ENCODE measurements around the gene TECTA.

TECTA gene

DNA sequence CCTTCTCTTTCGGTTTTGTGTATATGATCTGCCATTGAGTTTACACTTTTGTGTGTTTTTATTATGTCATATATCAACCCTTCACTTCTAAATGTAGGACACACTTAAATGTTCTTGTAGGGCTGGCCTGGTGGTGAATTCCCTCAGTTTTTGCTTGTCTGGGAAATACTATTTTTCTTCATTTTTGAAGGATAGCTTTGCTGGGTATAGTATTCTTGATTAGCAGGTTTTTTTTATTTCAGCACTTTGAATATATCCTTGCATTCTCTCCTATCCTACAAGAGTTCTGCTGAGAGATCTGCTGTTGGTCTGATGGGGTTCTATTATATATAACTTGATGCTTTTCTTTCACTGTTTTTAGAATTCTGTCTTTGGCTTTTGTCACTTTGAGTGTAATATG, 79.1 kb downstream of the TECTA start:
- DNase-seq = no peak

DNA sequence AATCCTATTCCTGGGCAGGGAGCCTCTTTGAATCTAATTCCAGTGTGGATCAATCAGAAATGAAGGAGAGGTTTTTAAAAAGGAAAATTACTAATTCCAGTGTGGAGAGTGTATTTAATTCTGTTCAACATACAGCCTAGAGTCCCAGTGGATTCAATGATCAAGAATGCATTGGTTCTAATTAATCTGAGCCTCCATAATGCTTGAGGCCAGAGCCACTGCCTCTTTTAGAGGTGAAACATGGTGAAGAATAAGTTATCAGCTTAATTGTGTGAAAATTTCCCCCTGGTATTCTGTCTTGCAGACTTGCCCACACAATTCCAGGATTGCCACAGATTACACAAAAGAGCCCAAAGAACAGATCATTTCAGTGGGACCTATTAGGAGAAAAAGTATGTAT, 87.7 kb downstream of the TECTA start:
- DNase-seq = no peak

- DNase-seq = no peak
Observed at GRCh38 chr11:121191818-121192217, 90.8 kb downstream of the TECTA start.

GRCh38 chr11:121194731-121195596, 93.9 kb downstream of the TECTA start:
- DNase-seq = peak in 3 of 4 experiments; percentile 8 to 31 (median 16)

DNA sequence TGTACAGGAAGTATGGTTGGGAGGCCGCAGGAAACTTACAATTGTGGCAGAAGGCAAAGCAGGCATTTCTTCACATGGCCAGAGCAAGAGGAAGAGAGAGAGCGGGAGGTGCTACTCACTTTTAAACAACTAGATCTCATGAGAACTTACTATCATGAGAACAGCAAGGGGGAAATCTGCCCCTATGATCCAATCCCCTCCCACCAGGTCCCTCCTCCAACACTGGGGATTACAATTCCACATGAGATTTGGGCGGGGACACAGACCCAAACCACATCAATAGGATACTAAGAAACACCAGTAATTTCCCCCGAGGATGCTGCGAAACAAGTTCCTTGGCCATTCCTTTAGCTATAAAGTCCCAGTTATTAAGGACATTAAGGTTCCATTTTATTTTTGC, 97.4 kb downstream of the TECTA start:
- DNase-seq = no peak

GRCh38 chr11:121199516-121199915, 98.5 kb downstream of the TECTA start:
- no peak for DNase-seq

- DNase-seq = no peak
Observed at GRCh38 chr11:121206810-121207209, 105.8 kb downstream of the TECTA start.

GRCh38 chr11:121207485-121208115, 106.6 kb downstream of the TECTA start:
- no peak for DNase-seq

- DNase-seq = no peak
Observed at GRCh38 chr11:121210445-121211080, 109.5 kb downstream of the TECTA start.

DNA sequence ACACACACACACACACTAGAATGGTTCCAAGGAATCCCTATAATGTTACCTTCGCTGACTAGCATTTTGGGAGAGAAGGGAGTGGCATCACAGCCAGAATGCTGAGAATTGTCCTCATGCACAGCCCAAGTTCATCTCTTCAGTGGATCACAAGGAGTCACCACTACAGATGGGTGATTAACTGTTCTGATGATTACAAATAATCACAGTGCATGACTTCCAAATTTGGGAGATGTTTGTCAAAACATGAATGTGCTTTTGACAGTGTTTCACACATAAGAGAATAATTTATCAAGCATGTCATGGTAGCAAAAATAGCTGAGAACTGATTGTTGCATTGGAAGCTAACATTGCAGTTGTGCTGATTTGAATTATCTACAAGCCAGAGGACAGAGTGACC, 110.6 kb downstream of the TECTA start:
- no peak for DNase-seq

DNA sequence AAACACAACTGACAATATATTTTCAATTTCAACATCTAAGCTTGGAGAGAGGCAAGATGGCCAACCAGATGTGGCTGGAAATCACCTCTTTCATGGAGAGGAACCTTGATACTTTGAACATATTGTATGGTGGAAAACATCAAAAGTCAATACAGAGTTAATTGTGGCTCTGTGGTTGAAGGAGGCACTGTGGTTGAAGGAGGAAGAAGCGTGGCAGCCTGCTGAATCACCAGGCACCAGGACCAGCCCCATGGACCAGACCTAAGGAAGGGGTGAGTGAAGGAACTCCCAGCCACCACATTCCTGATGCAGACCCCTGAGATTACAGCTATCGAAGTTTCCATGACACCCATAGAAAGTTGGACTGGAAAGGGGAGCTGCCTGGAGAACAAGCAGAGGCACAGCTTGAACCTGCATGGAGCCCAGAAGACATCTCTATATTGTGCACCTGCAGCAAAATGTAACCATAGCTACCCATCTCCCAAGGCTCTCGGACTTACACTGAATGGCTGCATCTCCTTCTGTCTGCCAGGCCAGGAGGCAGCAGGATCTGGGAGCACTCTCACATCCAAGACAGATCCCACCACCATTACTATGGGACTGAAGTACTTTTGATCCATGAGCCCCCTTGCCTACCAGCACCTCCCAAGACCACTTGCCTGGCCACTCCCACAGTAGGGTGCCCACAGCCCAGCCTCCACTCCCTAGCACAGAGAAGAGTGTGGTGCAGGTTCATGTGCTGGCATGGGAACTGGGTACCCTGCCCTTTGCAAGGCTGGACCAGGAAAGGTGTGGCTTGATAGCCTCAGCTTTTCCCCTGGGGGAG, 111.7 kb downstream of the TECTA start:
- no peak for DNase-seq

DNA sequence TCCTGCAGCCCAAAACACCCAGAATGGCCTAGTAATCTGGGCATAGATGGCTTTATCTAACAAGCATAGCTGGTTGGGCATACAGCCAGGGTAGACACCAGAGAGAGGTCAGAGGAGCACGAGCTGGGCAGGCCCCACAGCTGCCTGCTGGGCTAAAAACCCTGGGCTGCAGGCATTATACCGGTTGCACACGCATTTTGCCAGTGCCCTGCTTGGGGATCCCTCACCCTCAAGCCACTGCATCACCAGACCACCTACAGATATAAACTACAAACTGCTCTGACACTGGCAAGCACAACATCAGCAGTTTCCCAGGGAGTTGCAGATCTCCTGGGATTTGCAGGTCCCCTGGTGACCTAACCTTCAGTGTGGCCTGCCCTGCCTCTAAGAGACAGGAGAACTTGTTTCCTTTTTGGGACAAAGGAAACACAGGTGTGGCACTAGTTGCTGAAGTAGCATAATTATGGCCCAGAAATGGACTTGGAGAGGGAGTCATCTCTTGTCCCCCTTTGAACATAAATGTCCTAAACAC, 112.4 kb downstream of the TECTA start:
- DNase-seq = no peak

DNA sequence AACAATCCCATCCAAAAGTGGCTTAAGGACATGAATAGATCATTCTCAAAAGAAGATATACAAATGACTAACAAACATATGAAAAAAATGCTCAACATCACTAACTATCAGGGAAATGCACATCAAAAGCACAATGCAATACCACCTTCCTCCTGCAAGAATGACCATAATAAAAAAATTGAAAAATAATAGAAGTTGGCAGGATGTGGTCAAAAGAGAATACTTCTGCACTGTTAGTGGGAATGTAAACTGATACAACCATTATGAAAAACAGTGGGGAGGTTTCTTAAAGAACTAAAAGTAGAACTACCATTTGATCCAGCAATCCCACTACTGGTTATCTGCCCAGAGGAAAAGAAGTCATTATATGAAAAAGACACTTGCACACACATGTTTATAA, 113.8 kb downstream of the TECTA start:
- DNase-seq = no peak

- no peak for DNase-seq
Observed at GRCh38 chr11:121221496-121222200, 120.6 kb downstream of the TECTA start.

DNA sequence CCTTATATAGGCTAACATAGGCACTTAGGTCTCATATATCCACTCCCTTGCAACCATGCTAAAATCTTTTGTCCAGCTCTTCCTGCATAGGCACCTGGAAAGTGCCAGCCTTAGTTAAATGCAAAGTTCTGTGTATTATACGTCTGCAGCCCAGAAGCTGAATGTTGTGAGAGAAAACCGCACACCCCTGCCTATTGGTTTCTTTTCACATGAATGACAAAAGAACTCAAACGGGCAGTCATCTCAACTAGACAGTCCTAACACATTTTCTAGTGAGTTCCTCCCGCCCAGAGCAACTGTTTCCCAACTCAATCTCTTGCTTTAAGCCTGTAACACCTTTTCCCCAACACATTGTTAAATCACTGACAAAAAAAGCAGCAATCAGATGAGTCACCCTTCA, 122.1 kb downstream of the TECTA start:
- no peak for DNase-seq

DNA sequence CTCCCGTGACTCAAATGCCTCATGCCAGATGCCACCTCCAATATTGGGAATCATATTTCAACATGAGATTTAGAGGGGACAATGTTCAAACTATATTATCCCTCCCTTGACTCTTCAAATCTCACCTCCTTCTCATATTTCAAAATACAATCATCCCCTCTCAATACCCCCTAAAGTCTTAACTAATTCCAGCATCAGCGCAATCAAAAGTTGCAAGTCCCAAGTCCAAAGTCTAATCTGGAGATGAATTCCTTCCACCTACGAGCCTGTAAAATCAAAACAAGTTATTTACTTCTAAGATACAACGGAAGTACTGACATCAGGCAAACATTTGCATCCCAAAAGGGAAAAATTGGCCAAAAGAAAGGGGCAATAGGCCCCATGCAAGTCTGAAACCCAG, 124.3 kb downstream of the TECTA start:
- no peak for DNase-seq

GRCh38 chr11:121226415-121227263, 125.6 kb downstream of the TECTA start:
- DNase-seq = no peak

- no peak for DNase-seq
Observed at GRCh38 chr11:121228851-121229250, 127.8 kb downstream of the TECTA start.

DNA sequence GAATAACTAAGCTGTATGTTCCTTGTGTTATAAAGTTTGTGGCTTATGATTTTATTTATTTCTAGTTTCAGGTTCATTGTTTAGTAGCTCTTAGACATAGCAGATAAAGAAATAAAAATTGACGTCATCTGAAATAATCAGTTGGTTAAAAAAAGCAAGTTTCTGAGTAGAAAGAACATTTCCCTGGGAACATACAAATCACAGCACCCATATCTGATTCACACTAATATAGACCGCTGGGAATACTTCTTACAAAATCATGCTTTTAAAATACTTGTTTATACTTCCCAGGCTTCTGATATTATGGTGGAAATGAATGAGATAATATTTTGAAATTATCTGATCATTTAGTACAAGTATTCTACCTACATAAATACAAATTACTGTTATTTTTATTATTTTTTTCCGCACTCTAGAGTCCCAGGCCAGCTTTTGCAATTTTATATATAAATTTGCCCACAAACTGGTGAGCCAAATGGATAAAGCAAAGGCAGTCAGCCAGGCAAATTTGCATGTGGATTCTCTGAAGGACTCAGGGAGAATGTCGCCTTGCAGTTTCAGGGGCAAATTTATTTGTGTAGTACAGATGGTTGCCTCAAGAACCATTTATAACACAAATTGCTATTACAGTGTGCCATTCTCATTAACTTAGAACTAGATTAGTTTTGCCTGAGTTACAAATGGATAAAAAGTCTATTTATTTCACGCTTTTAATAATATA, 128.6 kb downstream of the TECTA start:
- no peak for DNase-seq

DNA sequence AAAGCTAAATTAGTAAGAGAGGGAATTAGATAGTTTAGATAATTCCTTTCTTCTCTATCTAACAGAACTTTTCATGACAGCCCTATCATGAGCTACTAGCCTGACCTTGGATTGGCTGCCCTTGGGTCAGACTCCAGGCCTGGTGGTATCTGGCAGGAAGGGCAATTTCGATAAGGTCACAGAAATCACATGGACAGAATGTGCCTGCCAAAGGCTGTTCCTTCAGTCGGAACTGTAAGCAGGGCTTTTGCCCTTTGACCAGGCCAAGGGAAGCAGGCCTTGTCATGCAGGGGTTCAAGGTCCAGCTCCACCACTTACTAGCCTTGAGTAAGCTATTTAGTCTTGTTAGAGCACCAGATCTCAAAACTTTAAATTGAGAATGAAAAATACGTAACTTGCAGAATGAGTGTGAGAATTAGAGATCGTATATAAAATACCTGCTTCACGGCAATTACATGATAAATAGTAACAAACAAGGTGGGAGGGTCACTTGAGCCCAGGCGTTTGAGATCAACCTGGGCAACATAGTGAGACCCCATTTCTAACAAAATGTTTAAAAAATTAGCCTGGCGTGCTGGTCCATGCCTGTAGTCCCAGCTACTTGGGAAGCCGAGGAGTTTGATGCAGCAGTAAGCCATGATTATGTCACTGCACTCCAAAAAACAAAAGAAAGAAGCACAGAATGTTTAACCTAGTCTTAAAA, 130.7 kb downstream of the TECTA start:
- no peak for DNase-seq

Data from activated CD4-positive, CD25-positive, alpha-beta regulatory T cell (primary cell).